SK-N-SH treated with all-trans-retinoic acid at 6 μM for 48 hours (cell line): ENCODE results near the gene LDB1.

ENCODE experiments used
- GLIS3 ChIP-seq: fragments of 250-450 bp; sonication (Bioruptor Pico); IDR thresholded peaks from 2 replicates; pipeline ENCODE4 v1.5.0; 2020; ENCODE audit warnings: mild to moderate bottlenecking, moderate library complexity
- RARB ChIP-seq: fragments of 250-450 bp; sonication (Bioruptor Pico); IDR thresholded peaks from 2 replicates; pipeline ENCODE4 v1.8.0; 2021; ENCODE audit warnings: mild to moderate bottlenecking, moderate library complexity
- ZNF70 ChIP-seq: fragments of 450-650 bp; formaldehyde crosslinking; IDR thresholded peaks from 2 replicates; pipeline ENCODE4 v1.5.0; 2020; ENCODE audit warnings: mild to moderate bottlenecking, moderate library complexity

GRCh38 chr10:102132563-102133372 is 12.6 kb upstream of the LDB1 start, which contains the start of gene PPRC1:
- no peak for TF ChIP-seq ZNF70 (CRISPR knock-in tag)
- no peak for TF ChIP-seq RARB (CRISPR knock-in tag)
- no peak for TF ChIP-seq GLIS3
